GM19463 (cell line): ENCODE data around the gene TSEN2.
"Not testable (repeated sequence)": the region's sequence is repeated elsewhere in the genome, so short reads cannot be mapped to it uniquely, and the experiment has no call there.

Experiments
- ATAC-seq: cut with Tn5 transposase; IDR thresholded peaks from one replicate; pipeline ENCODE4 v1.9.1; 2021; ENCODE audit warnings: mild to moderate bottlenecking, moderate library complexity; ENCODE audit not compliant: unreplicated experiment

TSEN2 gene

GRCh38 chr3:12484198-12484982 is at the start of gene TSEN2:
Gene TSEN2 (plus strand): TSS chr3:12484480. CDS start chr3:12489801, 5,321 bp downstream.
- ATAC-seq = peak; percentile 90

DNA sequence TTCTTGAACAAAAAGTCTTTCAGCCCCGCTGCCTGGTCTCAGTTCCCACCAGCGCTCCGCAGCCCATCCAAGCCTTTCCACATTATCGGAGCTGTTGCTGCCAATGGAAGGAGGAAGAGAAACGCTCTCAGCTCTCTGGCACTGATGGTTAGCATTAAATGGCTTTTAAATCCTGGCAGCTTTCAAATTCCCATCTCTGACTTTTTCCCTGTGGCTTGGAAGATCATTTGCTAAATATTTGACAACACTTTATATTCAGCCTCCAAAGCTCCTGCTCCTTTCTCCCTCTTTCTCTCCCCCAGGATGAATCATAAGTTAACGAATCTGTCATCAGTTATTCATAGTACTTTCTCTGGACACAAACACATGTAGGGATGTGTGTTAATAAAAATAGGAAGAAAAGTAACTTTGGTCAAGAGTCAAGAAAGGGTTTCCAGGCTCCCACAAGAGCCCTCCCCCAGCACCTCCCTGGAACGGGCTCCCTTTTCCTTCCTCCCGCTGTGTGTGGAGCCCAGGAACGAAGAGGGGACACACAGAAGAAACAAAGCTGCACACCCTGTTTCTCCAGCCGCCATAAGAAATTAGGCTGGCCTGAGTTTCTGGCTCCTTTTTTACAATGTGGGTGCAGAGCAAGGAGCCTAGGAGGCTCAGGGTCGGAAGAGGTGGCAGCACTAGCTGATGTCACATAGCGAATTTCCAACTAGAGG is 47.6 kb upstream of the TSEN2 start:
- ATAC-seq = no peak

- no peak for ATAC-seq
These were observed 47.1 kb upstream of the TSEN2 start for GRCh38 chr3:12437221-12437605.

DNA sequence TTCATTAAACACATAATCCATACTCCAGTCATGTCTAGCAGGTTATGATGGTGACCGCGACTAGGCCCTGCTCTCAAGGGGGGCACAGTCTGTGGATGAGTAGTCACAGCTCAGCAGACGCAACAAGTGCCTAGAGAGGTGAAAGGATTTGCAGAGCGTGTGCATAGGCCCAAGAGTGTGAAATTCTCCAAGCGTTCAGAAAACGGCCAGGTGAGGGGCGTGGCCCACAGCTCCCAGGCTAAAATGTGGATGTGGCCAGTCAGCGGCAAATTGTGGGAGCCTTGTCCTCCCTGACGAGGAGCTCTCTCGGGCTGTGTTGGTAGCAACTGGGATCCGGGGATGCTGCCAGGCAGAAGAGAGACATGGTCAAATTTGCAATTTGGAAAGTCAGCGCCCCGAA is 46.4 kb upstream of the TSEN2 start:
- ATAC-seq = no peak

DNA sequence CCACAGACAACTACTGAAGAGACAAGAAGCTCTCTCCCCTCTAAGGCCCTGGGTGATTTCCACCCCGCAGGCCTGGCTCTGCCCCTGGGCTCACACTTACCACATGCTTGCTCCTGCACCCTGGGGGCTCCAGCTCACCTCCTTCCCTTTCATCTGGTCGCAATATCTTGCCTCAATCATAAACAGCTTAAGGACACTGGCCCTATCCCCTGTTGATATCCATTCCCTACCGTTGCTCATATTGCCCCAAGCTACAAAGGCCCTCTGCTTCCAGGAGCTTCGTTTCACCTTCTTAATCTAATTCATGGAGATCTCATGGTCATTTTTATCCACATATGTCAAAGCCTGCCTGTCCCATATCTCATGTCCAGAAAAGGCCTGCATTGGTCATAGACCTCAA is 46.0 kb upstream of the TSEN2 start:
- no peak for ATAC-seq

DNA sequence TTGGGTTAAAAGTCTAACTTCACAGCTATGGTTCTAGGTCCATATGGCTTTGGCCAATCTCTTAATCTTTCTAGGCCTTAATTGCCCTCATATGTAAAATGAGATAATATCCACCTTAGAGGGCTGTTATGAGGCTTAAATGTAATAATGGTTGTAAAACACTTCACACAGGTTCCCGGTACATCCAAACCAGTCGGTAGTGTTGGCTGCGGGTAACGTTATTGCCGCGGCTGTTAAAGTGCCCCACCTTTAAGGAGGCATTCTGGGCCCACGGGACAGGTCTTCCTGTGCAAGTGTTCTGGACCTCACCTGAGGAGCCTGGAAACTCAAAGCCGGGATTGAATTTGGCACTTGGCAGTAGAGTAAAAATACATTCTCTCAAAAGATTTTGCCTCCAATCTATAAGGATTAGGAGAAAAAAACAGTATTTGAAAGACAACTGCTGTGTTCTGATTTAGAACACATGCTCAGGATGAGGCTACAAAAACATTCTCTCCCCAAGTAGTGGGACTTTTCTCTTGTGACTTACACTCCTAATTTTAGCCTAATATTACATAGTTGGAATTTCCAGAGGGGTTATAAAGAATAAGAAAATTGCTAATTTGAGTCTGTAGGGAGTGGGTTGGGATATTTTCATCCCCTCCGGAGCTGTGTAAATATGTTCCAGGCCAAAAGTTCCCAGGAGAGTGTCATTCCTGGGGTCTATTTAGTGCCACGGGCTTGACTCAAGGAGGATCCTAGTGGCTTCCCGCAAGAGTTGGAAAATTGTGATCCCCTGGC is 44.9 kb upstream of the TSEN2 start:
- ATAC-seq = no peak

DNA sequence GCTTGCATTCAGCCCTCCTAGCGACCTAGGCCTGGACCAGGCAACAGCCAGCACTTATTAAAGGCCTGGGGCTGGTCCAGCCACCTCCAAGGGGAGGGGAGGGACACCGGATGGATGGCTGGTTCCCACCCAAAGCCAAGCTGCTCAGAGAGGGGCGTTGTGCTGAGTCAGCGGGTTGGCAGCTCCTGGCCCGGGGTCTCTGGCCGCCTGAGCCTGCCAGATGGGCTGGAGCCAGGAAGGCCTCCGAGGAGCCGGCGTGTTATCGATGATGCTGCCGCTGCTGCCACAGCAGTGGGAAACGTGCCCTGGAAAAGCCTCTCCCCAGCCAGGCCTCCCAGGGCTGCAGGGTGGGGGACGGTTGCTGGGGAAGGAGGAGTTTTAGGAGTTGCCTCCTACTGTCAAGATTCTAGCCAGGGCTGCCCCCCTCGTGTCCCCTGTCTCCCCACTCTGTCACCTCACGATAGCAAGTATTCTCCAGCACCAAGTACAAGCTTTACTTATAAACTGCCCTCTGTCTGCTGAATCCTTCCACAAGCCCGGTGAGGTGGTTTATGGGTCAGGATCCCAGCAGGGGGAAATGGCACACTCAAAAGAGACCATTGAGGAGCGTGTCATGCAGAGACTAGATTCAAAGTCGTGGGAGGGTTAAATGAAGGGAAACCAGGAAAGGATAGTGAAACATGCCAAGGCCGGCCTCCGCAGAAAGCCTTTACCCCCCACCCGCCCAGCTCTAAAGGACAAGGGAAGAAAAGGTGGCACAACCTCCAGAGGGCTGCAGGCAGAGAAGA is 43.2 kb upstream of the TSEN2 start:
- ATAC-seq = no peak

DNA sequence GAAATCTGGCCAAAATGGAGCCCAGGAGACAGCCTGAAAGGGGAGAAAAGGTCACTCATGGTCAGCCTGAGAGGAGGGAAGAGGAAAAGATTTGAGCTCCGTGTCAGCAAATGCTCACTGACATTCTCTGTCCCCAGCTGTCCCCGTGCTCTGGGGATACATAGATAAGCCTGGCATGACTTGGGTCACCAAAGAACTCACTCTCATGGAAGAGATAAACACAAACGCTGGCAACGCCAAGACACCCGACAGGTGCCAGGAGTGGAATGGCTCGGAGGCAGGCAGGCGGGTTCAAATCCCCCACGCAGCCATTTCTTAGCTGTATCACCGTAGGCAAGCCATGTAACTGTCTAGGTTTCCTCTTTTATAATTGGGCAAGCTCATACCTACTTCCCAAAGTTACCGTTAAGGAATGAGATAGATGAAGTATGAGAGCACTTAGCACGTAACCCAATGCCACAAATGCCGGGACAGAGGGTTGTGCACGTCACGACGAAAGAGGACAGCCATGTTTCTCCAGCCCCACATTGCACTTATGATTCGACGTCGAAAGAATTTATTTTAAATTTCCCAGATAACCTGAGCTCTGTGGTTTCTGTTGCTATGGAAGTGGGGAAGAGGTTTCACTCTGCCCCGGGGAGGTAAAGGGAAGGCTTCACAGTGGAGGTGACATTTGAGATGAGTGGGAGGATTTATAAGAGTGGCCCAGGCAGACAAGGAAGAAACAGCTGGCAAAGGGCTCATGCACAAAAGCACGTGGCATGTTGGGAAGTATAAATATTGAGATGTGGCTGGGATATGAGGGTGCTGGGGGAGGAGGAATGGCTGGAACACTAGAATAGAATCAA is 41.4 kb upstream of the TSEN2 start:
- ATAC-seq = no peak

DNA sequence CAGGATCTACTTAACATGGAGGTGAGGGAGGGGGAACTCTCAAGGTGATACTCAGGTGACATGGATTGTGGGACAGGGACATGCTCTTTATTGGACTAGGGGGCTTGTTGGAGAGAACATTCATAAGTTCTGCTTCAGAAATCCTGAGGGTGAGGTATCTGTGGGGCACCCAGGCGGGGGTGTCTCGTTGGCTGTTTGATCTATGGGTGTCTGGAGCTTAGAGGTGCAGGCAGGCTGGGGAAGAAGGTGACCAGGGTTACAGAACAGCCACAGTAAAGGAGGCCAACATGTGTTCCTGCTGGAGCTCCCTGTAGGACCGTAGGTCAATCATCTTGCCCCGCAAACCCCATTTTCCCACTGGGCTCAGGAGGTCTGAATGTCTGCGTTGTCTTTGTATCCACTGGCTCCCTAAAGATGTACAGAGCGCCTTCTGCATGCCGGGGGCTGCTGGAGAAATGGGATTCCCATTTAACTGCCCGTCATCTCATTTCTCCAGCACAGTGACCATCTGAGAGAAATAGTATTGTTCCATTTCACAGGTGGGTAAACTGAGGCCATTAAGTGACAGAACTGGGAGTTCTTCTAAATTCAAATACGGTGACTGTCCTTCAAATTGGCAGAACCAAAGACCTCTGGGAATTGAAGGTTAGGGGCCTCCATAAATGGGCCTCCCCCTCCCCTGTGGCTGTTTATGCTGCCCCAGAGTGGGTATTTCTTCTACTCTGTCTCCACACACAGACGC is 40.3 kb upstream of the TSEN2 start:
- no peak for ATAC-seq

GRCh38 chr3:12444582-12445471 is 39.5 kb upstream of the TSEN2 start:
- no peak for ATAC-seq

- no peak for ATAC-seq
These were observed 38.6 kb upstream of the TSEN2 start for GRCh38 chr3:12445523-12446240.

DNA sequence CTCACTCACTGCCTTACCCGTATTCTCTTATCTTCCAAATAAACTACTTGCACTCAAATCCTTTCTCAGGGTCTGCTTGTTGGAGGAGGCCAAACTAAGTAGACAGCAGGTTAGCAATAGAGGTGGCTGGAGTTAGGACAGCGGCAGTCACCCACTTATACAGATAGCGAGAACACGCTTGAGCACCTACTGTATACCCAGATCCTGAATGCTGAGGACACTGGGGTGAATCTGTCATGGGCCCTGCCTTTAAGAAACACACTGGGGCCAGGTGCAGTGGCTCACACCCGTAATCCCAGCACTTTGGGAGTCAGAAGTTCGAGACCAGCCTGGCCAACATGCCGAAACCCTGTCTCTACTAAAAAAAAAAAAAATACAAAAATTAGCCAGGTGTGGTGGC is 38.0 kb upstream of the TSEN2 start:
- no peak for ATAC-seq

DNA sequence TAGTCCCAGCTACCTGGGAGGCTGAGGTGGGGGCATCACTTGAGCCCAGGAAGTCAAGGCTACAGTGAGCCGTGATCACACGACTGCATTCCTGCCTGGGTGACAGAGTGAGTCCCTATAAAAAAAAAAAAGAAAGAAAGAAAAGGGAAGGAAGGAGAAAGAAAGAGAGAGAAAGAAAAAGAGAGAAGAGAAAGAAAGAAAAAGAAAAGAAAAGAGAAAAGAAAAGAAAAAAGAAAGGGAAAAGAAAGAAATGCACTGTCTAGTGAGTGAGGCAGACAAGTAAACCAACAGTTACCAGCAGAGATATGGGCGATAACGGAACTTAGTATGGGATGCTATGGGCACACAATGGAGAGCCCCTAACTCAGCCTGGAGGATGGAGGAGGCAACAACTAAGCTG is 37.2 kb upstream of the TSEN2 start:
- no peak for ATAC-seq

DNA sequence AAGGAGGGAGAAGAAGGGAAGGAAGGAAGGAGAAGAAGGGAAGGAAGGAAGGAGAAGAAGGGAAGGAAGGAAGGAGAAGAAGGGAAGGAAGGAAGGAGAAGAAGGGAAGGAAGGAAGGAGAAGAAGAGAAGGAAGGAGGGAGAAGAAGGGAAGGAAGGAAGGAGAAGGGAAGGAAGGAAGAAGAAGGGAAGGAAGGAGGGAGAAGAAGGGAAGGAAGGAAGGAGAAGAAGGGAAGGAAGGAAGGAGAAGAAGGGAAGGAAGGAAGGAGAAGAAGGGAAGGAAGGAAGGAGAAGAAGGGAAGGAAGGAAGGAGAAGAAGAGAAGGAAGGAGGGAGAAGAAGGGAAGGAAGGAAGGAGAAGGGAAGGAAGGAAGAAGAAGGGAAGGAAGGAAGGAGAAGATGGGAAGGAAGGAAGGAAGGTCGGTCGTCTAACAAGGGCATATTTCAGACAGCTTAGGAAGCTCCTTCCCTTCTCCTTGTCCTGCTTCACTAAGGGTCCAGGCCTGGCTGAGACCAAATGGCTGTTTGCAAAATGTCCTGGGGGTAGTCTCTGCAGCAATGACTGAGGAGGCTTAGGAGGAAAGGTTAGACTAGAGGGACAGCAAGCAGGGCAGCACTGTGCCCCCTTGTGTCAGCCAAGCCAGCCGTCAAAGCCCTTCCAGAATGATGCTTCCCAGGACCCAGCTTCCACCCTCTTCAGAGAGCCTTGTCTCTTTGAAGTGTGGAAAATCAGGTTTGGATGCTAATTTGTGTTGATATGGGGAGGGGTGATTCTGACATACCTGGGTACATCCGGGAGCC is 35.7 kb upstream of the TSEN2 start:
- not testable (repeated sequence) for ATAC-seq

GRCh38 chr3:12449889-12450682 is 34.2 kb upstream of the TSEN2 start:
- ATAC-seq = no peak

DNA sequence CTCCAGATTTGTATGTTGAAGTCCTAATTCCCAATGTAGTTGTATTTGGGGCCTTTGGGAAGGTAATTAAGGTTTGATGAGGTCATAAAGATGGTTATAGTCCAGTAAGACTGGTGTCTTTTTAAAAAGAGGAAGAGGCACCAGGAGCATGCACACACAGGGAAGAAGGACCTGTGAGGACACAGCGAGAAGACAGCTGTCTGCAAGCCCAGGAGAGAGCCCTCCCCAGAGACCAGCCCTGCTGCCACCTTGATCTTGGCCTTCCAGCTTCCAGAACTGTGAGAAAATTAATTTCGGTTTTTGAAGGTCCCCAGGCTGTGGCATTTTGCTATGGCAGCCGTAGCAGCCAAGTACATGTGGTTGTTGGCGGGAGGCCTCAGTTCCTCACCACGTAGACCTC is 32.8 kb upstream of the TSEN2 start:
- ATAC-seq = no peak
